Stomach (tissue), 9 donors: ENCODE results near the gene ZNF675. TPM values are rescaled to one million over a fixed set of nuclear protein-coding genes. Genes with fewer than 3 reads are reported as not detected.
"Not testable (repeated sequence)": the region's sequence is repeated elsewhere in the genome, so short reads cannot be mapped to it uniquely, and the experiment has no call there.

ENCODE experiments used
- DNase-seq, 2 donors: peaks; one replicate each; pipeline versions ENCODE4 v3.0.0 to v3.0.0-alpha.2; 2013 to 2019
- H3K27ac ChIP-seq, 5 donors: fragments of 200-600 bp in 4 of 5; sonication (generic) in 4 of 5; one replicate each; pipeline ENCODE4 v1.5.1; 2013 to 2019; ENCODE audit warnings: mild to moderate bottlenecking in 1 of 5, moderate library complexity in 1 of 5
- H3K27me3 ChIP-seq, 3 donors: fragments of 200-600 bp; sonication (generic); one replicate each; pipeline ENCODE4 v1.5.1; 2017 to 2019; ENCODE audit warnings: mixed run types in 1 of 3
- H3K36me3 ChIP-seq, 4 donors: fragments of 200-600 bp; sonication (generic); 1 replicate in 3 of 4; 2 replicates in 1 of 4; pipeline ENCODE4 v1.5.1; 2016 to 2019
- H3K4me1 ChIP-seq, 4 donors: fragments of 200-600 bp; sonication (generic); one replicate each; pipeline ENCODE4 v1.5.1; 2016 to 2019
- H3K4me3 ChIP-seq, 4 donors: fragments of 200-600 bp; sonication (generic) in 3 of 4; one replicate each; pipeline ENCODE4 v1.5.1; 2016 to 2019; ENCODE audit warnings: mild to moderate bottlenecking in 1 of 4
- H3K9me3 ChIP-seq, 4 donors: fragments of 200-600 bp; sonication (generic); one replicate each; pipeline ENCODE4 v1.5.1; 2016 to 2019
- EP300 ChIP-seq: sonication (generic); formaldehyde crosslinking; IDR thresholded peaks from one replicate; pipeline ENCODE4 v1.6.1; 2017; ENCODE audit warnings: antibody characterized with exemption
- POLR2A ChIP-seq, 4 donors: fragments of 450-650 bp; IDR thresholded peaks; one replicate each; pipeline ENCODE4 v1.6.1; 2016; ENCODE audit warnings: antibody characterized with exemption in 4 of 4, control low read depth in 2 of 4, mild to moderate bottlenecking in 1 of 4, moderate library complexity in 1 of 4
- POLR2AphosphoS5 ChIP-seq, 3 donors: sonication (generic); formaldehyde crosslinking; IDR thresholded peaks; one replicate each; pipeline ENCODE4 v1.6.1; 2016; ENCODE audit warnings: antibody characterized with exemption in 3 of 3
- WGBS, 5 donors: extraction: QIAGEN DNeasy Blood & Tissue Kit in 3 of 5; methylation state at CpG; one replicate each; pipeline versions ENCODE4 v1.1.5 to v1.1.7; 2013 to 2018; 5-methylcytosine and 5-hydroxymethylcytosine counted together
- intact Hi-C: fragments of 100-400 bp; cut with DNase I; formaldehyde crosslinking; loops from one replicate; pipeline ENCODE4 v1.15.1; 2023; ENCODE audit warnings: low total_unique reads
- polyA plus RNA-seq, 3 donors: library from polyadenylated mRNA; stranded (reverse); fragments of 200-250 nt; gene quantifications; one replicate each; pipeline ENCODE4 v1.2.3, GENCODE V29; 2013
- total RNA-seq, 5 donors: library from RNA; depleted of rRNA; stranded (reverse); fragments of >200 nt; gene quantifications; one replicate each; pipeline versions ENCODE4 v1.1.0 to v1.2.3, GENCODE V29; 2014 to 2016
- TF ChIP-seq, protein P1 (sequence below), 7 experiments: fragments of 450-650 bp in 4 of 7; fragments of 200-600 bp in 3 of 7; sonication (generic) in 3 of 7; IDR thresholded peaks; one replicate each; pipeline ENCODE4 v1.5.1; 2016 to 2019; ENCODE audit warnings: antibody characterized with exemption in 7 of 7, control low read depth in 2 of 7, mild to moderate bottlenecking in 1 of 7
- donor health status: healthy with polysubstance abuse.
- donor health status: Bipolar disorder and iron deficiency.
- donor health status: healthy.

Gene ZNF675
- total and polyA plus RNA-seq, 8 donors, result 2.7 to 42.9 (median 6.1) TPM

DNA sequence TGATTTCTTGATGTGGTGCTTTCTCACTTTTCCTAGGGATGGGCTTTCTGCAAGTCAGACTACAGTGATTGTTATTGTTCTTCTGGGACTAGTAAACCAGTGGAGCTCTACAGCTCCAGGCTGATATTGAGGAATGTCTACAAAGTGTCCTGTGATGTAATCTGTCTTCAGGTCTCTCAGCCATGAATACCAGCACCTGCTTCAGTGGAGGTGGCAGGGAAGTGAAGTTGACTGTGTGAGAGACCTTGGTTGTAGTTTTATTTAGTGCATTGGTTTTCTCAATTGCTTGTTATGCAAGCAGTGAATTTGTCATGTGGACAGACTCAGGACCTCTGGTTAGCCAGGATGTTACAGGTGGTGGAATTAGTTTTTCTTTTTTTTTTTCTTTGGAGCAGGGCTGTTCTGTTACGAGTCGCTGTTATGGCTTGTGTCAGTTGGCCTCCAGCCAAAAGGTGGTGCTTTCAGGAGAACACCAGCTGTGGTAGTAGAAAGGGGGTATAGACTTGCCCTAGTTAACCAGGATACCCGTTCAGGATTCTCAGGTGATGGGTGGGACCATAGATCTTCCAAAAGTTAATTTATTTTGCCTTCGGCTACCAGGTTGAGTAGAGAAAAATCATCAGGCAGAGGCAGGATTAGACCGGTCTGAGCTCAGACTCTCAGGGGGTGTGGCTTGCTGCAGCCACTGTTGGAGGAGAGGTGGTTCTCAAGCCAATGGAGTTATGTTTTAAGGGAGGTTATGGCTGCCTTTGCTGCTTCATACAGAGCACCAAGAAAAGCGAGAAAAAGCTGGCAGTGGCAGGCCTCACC lies 11.9 kb upstream of the ZNF675 start:
- peak; percentile 27 to 58 for DNase-seq
- H3K4me3 ChIP-seq, result no peak overlapping the region
- WGBS, 5 donors, result 35 to 59% (median 52%) methylated on average over 6 of the region's 6 CpGs
- H3K9me3 ChIP-seq, result peaks cover 0 to 21% (median 4%) of the 10 kb centered on the region in 4 donors
- TF ChIP-seq EP300 (no peak), POLR2AphosphoS5 (IDR thresholded peaks at IDR 0.05) (no peak), POLR2A (IDR thresholded peaks at IDR 0.05) (no peak)
- TF ChIP-seq, protein P1, sequence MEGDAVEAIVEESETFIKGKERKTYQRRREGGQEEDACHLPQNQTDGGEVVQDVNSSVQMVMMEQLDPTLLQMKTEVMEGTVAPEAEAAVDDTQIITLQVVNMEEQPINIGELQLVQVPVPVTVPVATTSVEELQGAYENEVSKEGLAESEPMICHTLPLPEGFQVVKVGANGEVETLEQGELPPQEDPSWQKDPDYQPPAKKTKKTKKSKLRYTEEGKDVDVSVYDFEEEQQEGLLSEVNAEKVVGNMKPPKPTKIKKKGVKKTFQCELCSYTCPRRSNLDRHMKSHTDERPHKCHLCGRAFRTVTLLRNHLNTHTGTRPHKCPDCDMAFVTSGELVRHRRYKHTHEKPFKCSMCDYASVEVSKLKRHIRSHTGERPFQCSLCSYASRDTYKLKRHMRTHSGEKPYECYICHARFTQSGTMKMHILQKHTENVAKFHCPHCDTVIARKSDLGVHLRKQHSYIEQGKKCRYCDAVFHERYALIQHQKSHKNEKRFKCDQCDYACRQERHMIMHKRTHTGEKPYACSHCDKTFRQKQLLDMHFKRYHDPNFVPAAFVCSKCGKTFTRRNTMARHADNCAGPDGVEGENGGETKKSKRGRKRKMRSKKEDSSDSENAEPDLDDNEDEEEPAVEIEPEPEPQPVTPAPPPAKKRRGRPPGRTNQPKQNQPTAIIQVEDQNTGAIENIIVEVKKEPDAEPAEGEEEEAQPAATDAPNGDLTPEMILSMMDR (IDR thresholded peaks at IDR 0.05), result no peak
- H3K4me1 ChIP-seq, result no peaks in the 10 kb centered on the region
- H3K27ac ChIP-seq, result no peak overlapping the region
- intact Hi-C loops, result no loop called here
- H3K36me3 ChIP-seq, result no peaks in the 10 kb centered on the region
- H3K27me3 ChIP-seq, result no peaks in the 10 kb centered on the region

DNA sequence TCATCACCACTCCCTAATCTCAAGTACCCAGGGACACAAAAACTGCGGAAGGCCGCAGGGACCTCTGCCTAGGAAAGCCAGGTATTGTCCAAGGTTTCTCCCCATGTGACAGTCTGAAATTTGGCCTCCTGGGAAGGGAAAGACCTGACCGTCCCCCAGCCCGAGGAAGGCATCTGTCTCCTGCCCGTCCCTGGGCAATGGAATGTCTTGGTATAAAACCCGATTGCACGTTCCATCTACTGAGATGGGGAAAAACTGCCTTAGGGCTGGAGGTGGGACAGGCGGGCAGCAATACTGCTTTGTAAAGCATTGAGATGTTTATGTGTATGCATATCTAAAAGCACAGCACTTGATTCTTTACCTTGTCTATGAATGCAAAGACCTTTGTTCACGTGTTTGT lies 5.9 kb upstream of the ZNF675 start:
- intact Hi-C loops, DNase-seq, H3K9me3 ChIP-seq, H3K27me3 ChIP-seq, H3K4me3 ChIP-seq, H3K4me1 ChIP-seq, H3K36me3 ChIP-seq, H3K27ac ChIP-seq: not testable (repeated sequence)
- 63 to 81% (median 64%) methylated on average over 7 to 9 of the region's 9 CpGs for WGBS, 5 donors

DNA sequence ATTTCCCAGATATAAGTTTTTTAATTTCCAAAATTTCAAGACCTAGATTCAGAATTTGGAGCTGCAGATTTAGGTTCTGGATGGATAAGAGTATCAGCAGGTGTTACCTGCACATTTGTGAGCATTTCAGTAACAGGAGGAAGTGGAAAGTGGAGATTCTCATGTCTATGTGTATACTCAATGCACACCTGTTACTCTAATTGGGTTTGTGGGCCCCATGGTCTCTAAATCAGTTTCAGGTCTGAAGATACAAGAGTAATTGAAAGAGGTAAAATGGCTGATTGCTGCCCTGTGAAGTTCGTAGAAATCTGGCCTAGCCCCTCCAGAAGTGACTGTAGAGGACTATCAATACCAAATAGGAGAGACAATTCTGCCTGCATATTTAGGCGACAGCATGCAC lies 13.9 kb downstream of the ZNF675 start:
- intact Hi-C loops, result no loop called here

DNA sequence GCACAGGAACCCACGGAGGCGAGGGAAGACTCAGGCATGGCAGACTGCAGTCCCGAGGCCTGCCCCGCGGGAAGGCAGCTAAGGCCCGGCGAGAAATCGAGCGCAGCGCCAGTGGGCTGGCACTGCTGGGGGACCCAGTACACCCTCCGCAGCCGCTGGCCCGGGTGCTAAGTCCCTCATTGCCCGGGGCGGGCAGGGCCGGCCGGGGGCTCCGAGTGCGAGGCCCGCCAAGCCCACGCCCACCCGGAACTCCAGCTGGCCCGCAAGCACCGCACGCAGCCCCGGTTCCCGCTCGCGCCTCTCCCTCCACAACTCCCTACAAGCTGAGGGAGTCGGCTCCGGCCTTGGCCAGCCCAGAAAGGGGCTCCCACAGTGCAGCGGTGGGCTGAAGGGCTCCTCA lies 18.4 kb downstream of the ZNF675 start:
- intact Hi-C loops, result not testable (repeated sequence)
- peaks cover 0 to 29% (median 19%) of the 10 kb centered on the region in 4 donors for H3K36me3 ChIP-seq
- peaks cover 0 to 73% (median 31%) of the 10 kb centered on the region in 4 donors for H3K9me3 ChIP-seq

More for the DNA sequence above, 13.9 kb downstream of the ZNF675 start:
- H3K27ac ChIP-seq, result no peak overlapping the region
- 90 to 100% (median 97%) methylated on average over 2 of the region's 2 CpGs for WGBS, 5 donors
- H3K4me3 ChIP-seq, result no peak overlapping the region
- DNase-seq, result no peak
- no peaks in the 10 kb centered on the region for H3K27me3 ChIP-seq
- no peaks in the 10 kb centered on the region for H3K4me1 ChIP-seq
- TF ChIP-seq POLR2AphosphoS5 (IDR thresholded peaks at IDR 0.05) (no peak), POLR2A (IDR thresholded peaks at IDR 0.05) (no peak), EP300 (no peak)
- TF ChIP-seq, protein P1 (IDR thresholded peaks at IDR 0.05), result no peak
- H3K9me3 ChIP-seq, result peaks cover 0 to 49% (median 12%) of the 10 kb centered on the region in 4 donors
- H3K36me3 ChIP-seq, result peaks cover 0 to 13% (median 7%) of the 10 kb centered on the region in 4 donors

DNA sequence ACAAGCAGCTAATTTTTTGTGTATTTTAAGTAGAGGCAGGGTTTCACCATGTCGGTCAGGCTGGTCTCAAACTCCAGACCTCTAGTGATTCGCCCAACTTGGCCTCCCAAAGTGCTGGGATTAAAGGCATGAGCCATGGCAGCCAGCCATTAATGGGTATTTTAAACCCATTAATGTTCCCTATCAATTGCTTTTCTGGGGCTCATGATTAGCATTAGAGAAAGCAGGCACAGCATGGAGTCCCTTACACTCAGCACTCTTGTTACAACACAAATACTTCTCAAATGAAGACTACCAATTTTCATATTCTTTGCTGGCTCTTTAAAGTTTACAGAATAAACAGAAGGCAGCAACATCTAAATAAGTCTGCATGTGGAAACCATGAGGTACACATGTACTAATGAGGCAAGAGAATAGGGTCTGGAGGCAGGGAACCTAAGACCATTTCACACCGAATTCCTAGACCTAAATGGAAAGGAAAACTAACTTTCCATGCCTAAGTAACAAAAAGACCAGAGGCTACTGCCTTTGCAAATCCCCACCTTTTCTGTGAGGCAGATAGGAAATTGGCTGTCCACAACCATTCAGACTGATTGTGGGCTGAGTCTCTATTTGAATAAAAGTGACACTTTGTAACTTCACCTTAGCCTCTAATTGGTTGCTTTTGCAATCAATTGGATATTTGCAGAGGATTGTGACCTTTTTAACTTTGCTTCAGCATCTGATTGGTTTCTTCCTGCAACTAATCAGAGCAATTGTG lies 21.2 kb downstream of the ZNF675 start:
- Histone ChIP-seq H3K27me3 (no peaks in the 10 kb centered on the region), H3K27ac (no peak overlapping the region), H3K9me3 (peaks cover 4 to 92% (median 48%) of the 10 kb centered on the region in 4 donors), H3K4me1 (no peaks in the 10 kb centered on the region), H3K36me3 (peaks cover 19 to 57% (median 44%) of the 10 kb centered on the region in 4 donors), H3K4me3 (no peak overlapping the region)
- WGBS, 5 donors, result 38 to 90% (median 59%) methylated on average over 2 to 3 of the region's 3 CpGs
- TF ChIP-seq, protein P1 (IDR thresholded peaks at IDR 0.05), result no peak
- TF ChIP-seq POLR2A (IDR thresholded peaks at IDR 0.05) (no peak), EP300 (no peak), POLR2AphosphoS5 (IDR thresholded peaks at IDR 0.05) (no peak)
- intact Hi-C loops, result no loop called here
- no peak for DNase-seq

More for the DNA sequence above, 18.4 kb downstream of the ZNF675 start:
- not testable (repeated sequence) for DNase-seq, H3K4me1 ChIP-seq, H3K27ac ChIP-seq, H3K27me3 ChIP-seq, H3K4me3 ChIP-seq
- 86 to 99% (median 92%) methylated on average over 13 to 32 of the region's 32 CpGs for WGBS, 5 donors

DNA sequence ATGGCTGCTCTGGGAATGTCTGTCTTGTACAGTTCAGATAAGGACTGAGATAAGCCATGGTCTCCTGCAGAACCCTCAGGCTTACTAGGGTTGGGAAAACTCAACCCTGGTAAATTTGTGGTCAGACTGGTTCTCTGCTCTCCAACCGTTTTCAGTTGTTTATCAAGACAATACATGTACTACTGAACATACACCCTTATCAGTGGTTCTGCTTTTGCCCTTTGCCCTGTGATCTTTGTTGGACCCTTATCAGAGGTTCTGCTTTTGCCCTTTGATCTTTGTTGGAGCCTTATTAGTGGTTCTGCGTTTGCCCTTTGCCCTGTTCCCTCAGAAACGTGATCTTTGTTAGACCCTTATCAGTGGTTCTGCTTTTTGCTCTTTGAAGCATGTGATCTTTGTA lies 37.2 kb downstream of the ZNF675 start:
- DNase-seq, H3K4me3 ChIP-seq: not testable (repeated sequence)
- H3K9me3 ChIP-seq, result peaks cover 10 to 95% (median 56%) of the 10 kb centered on the region in 4 donors

More for the DNA sequence above, 37.2 kb downstream of the ZNF675 start:
- H3K36me3 ChIP-seq, result peaks cover 12 to 27% (median 22%) of the 10 kb centered on the region in 4 donors
- H3K4me1 ChIP-seq, intact Hi-C loops, H3K27me3 ChIP-seq, H3K27ac ChIP-seq: not testable (repeated sequence)
- WGBS, 5 donors, result 23 to 51% (median 42%) methylated on average over 3 of the region's 3 CpGs
